Neural progenitor cell (in vitro differentiated cells): Measurements from ENCODE around the gene SLC27A5. TPM values are rescaled to one million over a fixed set of nuclear protein-coding genes. Genes with fewer than 3 reads are reported as not detected.

ENCODE experiments used
- DNase-seq: peaks from one replicate; pipeline ENCODE4 v3.0.0-alpha.2; 2016; ENCODE audit warnings: low spot score
- H2AFZ ChIP-seq: fragments of 200-600 bp; sonication (generic); replicated peaks from 2 replicates; pipeline ENCODE4 v1.6.1; 2016; ENCODE audit warnings: antibody characterized with exemption
- H3F3A ChIP-seq: fragments of 200-600 bp; sonication (generic); 2 replicates; pipeline ENCODE4 v1.6.1; 2016; ENCODE audit warnings: antibody characterized with exemption, low read depth
- H3K27ac ChIP-seq: fragments of 200-600 bp; sonication (generic); 2 replicates; pipeline ENCODE4 v1.5.1; 2016; ENCODE audit warnings: mild to moderate bottlenecking
- H3K27me3 ChIP-seq: fragments of 200-600 bp; sonication (generic); 2 replicates; pipeline ENCODE4 v1.6.1; 2016; ENCODE audit warnings: mild to moderate bottlenecking, moderate library complexity
- H3K36me3 ChIP-seq: fragments of 200-600 bp; sonication (generic); 2 replicates; pipeline ENCODE4 v1.5.1; 2016
- H3K4me1 ChIP-seq: fragments of 200-600 bp; sonication (generic); 2 replicates; pipeline ENCODE4 v1.6.1; 2016; ENCODE audit warnings: mixed run types
- H3K4me2 ChIP-seq: fragments of 200-600 bp; sonication (generic); 2 replicates; pipeline ENCODE4 v1.6.1; 2016
- H3K4me3 ChIP-seq: fragments of 200-600 bp; sonication (generic); 2 replicates; pipeline ENCODE4 v1.5.1; 2016
- H3K79me2 ChIP-seq: fragments of 200-600 bp; sonication (generic); 2 replicates; pipeline ENCODE4 v1.6.1; 2016; ENCODE audit warnings: low read depth
- H3K9ac ChIP-seq: fragments of 200-600 bp; sonication (generic); 2 replicates; pipeline ENCODE4 v1.6.1; 2016
- H3K9me3 ChIP-seq: fragments of 200-600 bp; sonication (generic); 2 replicates; pipeline ENCODE4 v1.5.1; 2016; ENCODE audit warnings: low read depth
- H4K20me1 ChIP-seq: fragments of 200-600 bp; sonication (generic); 2 replicates; pipeline ENCODE4 v1.6.1; 2016; ENCODE audit warnings: low read depth
- H3K27ac Mint-ChIP-seq: 3 replicates; pipeline ENCODE4 v1.8.0; 2021; ENCODE audit warnings: mixed read lengths
- H3K27me3 Mint-ChIP-seq: 2 replicates; pipeline ENCODE4 v1.8.0; 2022; ENCODE audit warnings: low read depth, mild to moderate bottlenecking, inconsistent platforms, moderate library complexity, mixed read lengths; ENCODE audit not compliant: insufficient read depth
- H3K36me3 Mint-ChIP-seq: 3 replicates; pipeline ENCODE4 v1.8.0; 2021; ENCODE audit warnings: mixed read lengths
- H3K4me1 Mint-ChIP-seq: 3 replicates; pipeline ENCODE4 v1.8.0; 2021; ENCODE audit warnings: mixed read lengths
- H3K4me3 Mint-ChIP-seq: 3 replicates; pipeline ENCODE4 v1.8.0; 2021; ENCODE audit warnings: mild to moderate bottlenecking, moderate library complexity, mixed read lengths
- H3K9me3 Mint-ChIP-seq: 3 replicates; pipeline ENCODE4 v1.8.0; 2020; ENCODE audit warnings: mixed read lengths
- EZH2 ChIP-seq: fragments of 200-600 bp; sonication (generic); IDR thresholded peaks from 2 replicates; pipeline ENCODE4 v1.6.1; 2017; ENCODE audit warnings: antibody characterized with exemption, mild to moderate bottlenecking, moderate library complexity
- EZH2phosphoT487 ChIP-seq: fragments of 200-600 bp; sonication (generic); IDR thresholded peaks from 2 replicates; pipeline ENCODE4 v1.6.1; 2017; ENCODE audit warnings: antibody characterized with exemption
- total RNA-seq: library from RNA; depleted of rRNA; stranded (reverse); fragments of >200 nt; gene quantifications from 2 replicates; pipeline ENCODE4 v1.2.3, GENCODE V29; 2015; ENCODE audit warnings: low replicate concordance
- TF ChIP-seq, protein P1 (sequence below): fragments of 200-600 bp; sonication (generic); IDR thresholded peaks from 2 replicates; pipeline ENCODE4 v1.5.1; 2017; ENCODE audit warnings: antibody characterized with exemption, mild to moderate bottlenecking

Gene SLC27A5
- total RNA-seq, 1 donor from 2014 or later, result 17.1 TPM

DNA sequence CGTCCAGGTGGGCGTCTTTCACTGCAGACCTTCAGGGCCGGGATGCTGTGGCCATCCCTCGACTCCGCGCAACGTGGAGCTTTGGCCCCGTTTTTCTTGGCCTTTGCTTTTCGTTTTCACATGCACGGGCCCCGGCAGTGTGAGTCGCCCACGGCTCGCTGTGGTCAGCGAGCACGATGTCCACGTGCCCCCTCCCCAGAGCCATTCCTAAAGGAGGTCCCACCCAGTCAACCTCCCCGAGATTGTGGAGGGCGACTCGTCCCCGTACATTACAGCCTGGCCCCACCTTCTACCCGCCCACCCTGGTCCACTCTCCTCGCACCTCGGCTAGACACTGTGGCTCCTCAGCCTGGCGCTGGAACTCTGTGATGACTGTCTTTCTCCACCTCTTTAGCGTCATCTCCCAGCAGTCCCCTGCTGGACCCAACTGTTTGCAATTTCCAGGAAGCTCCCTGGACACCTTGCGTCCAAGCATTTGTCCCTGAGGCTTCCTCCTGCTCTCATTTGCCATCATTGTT is 35.2 kb downstream of the SLC27A5 start:
- Histone ChIP-seq H3K79me2 (no peaks in the 10 kb centered on the region), H3K36me3 (no peaks in the 10 kb centered on the region), H3K9me3 (no peaks in the 10 kb centered on the region), H3K4me2 (peak overlapping the region; percentile 91), H3K27ac (peak overlapping the region; percentile 40), H3K4me3 (peak overlapping the region; percentile 60), H3K4me1 (peaks cover 9% of the 10 kb centered on the region), H3K27me3 (no peaks in the 10 kb centered on the region), H3K9ac (peak overlapping the region; percentile 48), H4K20me1 (no peaks in the 10 kb centered on the region), H3F3A (peaks cover 22% of the 10 kb centered on the region), H2AFZ (peak overlapping the region; percentile 22)
- Mint-ChIP-seq H3K27ac (peak overlapping the region; percentile 4), H3K36me3 (peaks cover 8% of the 10 kb centered on the region), H3K4me3 (peak overlapping the region; percentile 96), H3K27me3 (peaks cover 6% of the 10 kb centered on the region), H3K4me1 (peaks cover 15% of the 10 kb centered on the region), H3K9me3 (no peaks in the 10 kb centered on the region)
- DNase-seq, result no peak
- TF ChIP-seq, protein P1, sequence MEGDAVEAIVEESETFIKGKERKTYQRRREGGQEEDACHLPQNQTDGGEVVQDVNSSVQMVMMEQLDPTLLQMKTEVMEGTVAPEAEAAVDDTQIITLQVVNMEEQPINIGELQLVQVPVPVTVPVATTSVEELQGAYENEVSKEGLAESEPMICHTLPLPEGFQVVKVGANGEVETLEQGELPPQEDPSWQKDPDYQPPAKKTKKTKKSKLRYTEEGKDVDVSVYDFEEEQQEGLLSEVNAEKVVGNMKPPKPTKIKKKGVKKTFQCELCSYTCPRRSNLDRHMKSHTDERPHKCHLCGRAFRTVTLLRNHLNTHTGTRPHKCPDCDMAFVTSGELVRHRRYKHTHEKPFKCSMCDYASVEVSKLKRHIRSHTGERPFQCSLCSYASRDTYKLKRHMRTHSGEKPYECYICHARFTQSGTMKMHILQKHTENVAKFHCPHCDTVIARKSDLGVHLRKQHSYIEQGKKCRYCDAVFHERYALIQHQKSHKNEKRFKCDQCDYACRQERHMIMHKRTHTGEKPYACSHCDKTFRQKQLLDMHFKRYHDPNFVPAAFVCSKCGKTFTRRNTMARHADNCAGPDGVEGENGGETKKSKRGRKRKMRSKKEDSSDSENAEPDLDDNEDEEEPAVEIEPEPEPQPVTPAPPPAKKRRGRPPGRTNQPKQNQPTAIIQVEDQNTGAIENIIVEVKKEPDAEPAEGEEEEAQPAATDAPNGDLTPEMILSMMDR, result no peak
- no peak for TF ChIP-seq EZH2

DNA sequence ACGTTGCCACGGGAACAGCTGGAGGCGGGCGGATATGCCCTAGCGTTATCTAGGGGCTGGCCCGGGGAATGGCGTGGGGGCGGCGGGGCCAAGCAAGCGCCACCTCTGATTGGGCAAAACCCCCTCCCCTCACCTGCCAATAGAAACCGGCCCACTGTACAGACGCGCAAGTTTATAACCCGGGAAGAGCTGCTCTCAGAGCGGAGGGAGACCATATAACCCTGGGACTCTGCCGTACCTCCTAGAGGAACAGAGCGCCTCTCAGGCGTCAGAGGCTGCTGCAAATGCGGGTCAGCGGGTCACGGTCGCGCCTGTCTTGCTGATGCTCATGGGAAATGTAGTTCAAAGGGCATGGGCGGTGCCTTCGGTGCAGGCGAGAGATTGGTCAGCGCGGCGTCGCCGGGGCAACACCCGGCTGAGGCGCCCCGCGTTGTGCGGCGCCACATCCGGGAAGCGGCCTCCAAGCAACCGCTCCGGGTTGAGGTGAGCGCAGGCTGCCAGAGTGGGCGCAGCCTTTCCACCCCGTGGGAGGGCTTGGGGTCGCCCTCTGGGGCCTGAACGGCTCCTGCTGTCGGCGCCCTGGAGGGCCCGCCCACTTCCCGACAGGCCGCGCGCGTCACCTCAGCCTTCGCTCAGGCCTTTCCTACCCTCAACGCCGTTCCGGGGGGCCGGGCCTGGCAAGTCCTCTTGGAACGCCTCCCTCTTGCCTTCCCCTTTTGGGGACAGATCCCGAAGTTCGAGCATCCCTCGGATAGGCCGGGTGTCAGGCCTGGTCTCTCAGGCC is 35.9 kb downstream of the SLC27A5 start, which contains the start of gene ZNF446:
ZNF446 (plus strand) TSS at position 639 of the 784 bp plus-strand sequence. CDS start 867 bp downstream, outside the sequence.
- H3K36me3 Mint-ChIP-seq, result peaks cover 8% of the 10 kb centered on the region
- Histone ChIP-seq H3K27me3 (no peaks in the 10 kb centered on the region), H3K4me3 (peak within 1 kb of the TSS; percentile 60), H3K9me3 (no peaks in the 10 kb centered on the region), H2AFZ (peak within 1 kb of the TSS; percentile 48), H3K4me2 (peak within 1 kb of the TSS; percentile 91), H3K9ac (peak within 1 kb of the TSS; percentile 48), H3K36me3 (no peaks in the 10 kb centered on the region), H3K27ac (peak within 1 kb of the TSS; percentile 40), H3K79me2 (no peaks in the 10 kb centered on the region), H4K20me1 (no peaks in the 10 kb centered on the region), H3K4me1 (peaks cover 9% of the 10 kb centered on the region), H3F3A (peaks cover 22% of the 10 kb centered on the region)
- no peaks in the 10 kb centered on the region for H3K9me3 Mint-ChIP-seq
- peak; percentile 98 for DNase-seq
- no peak for TF ChIP-seq EZH2phosphoT487
- TF ChIP-seq EZH2, result no peak
- TF ChIP-seq, protein P1, result no peak
- peaks cover 15% of the 10 kb centered on the region for H3K4me1 Mint-ChIP-seq
- H3K27ac Mint-ChIP-seq, result peak within 1 kb of the TSS; percentile 98
- peaks cover 6% of the 10 kb centered on the region for H3K27me3 Mint-ChIP-seq
- H3K4me3 Mint-ChIP-seq, result peak within 1 kb of the TSS; percentile 96

DNA sequence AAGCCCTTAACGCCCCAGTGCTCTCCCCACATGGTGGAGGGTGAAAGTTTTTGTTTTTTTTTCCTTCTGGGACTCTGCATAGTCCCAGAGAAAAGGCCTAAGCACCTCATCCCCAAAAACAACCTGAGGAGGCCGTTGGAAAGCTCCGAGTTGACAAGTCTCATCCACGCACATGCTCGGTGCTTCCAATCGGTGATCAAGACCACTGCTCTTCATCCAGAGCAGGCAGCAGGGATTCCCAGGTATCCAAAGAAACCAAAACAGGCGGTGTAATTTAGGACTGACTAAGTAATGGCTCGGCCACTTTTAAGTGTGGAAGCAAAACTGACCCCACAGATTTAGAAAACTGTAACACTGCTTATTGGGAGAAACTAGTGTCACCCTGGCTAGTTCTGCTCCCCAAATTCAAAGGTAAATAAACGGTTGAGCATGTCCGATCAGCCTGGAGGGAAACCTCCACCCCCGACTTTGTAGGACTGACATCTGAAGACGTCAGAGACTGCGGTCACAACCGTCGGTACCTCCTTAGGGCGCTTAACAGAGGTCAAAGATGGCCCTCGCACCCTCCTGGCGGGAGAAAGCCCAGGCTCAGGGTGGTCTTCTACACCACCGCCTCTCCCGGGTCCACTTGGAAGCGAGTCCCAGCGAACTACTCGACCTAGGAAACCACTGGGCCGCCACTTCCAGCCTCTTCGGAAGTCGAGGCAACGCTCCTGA is 36.6 kb downstream of the SLC27A5 start:
- H3K79me2 ChIP-seq, result no peaks in the 10 kb centered on the region
- TF ChIP-seq EZH2phosphoT487 (no peak), EZH2 (no peak)
- TF ChIP-seq, protein P1, result no peak
- Mint-ChIP-seq H3K27ac (peak overlapping the region; percentile 57), H3K36me3 (peaks cover 8% of the 10 kb centered on the region), H3K4me1 (peaks cover 15% of the 10 kb centered on the region), H3K4me3 (peak overlapping the region; percentile 96), H3K9me3 (no peaks in the 10 kb centered on the region), H3K27me3 (peaks cover 6% of the 10 kb centered on the region)
- no peaks in the 10 kb centered on the region for H4K20me1 ChIP-seq
- H3K9me3 ChIP-seq, result no peaks in the 10 kb centered on the region
- peak overlapping the region; percentile 91 for H3K4me2 ChIP-seq
- H2AFZ ChIP-seq, result peak overlapping the region; percentile 48
- peak overlapping the region; percentile 60 for H3K4me3 ChIP-seq
- no peaks in the 10 kb centered on the region for H3K27me3 ChIP-seq
- H3K27ac ChIP-seq, result no peak overlapping the region
- no peaks in the 10 kb centered on the region for H3K36me3 ChIP-seq
- no peak for DNase-seq
- H3K4me1 ChIP-seq, result peaks cover 9% of the 10 kb centered on the region
- peaks cover 22% of the 10 kb centered on the region for H3F3A ChIP-seq
- no peak overlapping the region for H3K9ac ChIP-seq
